WTC11 (cell line): ENCODE results near the gene WASF3. TPM values are rescaled to one million over a fixed set of nuclear protein-coding genes. Genes with fewer than 3 reads are reported as not detected.

Source experiments
- ATAC-seq: fragments of 200-7000 bp; cut with Tn5 transposase; 2 replicates; pipeline ENCODE4 v1.10.0; 2021; ENCODE audit warnings: mild to moderate bottlenecking, moderate library complexity
- CTCF ChIA-PET: fragments of 300-600 bp; sonication (Branson Sonifier 250); formaldehyde crosslinking; loops from one replicate; lab custom pipeline; 2021; ENCODE audit warnings: antibody characterized with exemption; lab: Charles Lee
- POLR2A ChIA-PET: fragments of 350-600 bp; sonication (Branson Sonifier 250); formaldehyde crosslinking; loops from one replicate; lab custom pipeline; 2021; ENCODE audit warnings: antibody characterized with exemption; lab: Charles Lee
- DNase-seq: peaks from one replicate; pipeline ENCODE4 v3.0.0; 2021; ENCODE audit warnings: low spot score
- H3K27ac Mint-ChIP-seq: 2 replicates; pipeline ENCODE4 v1.8.0; 2021; ENCODE audit warnings: mixed read lengths
- H3K27me3 Mint-ChIP-seq: 2 replicates; pipeline ENCODE4 v1.8.0; 2021; ENCODE audit warnings: low read depth, mild to moderate bottlenecking, moderate library complexity, mixed read lengths
- H3K36me3 Mint-ChIP-seq: 2 replicates; pipeline ENCODE4 v1.8.0; 2021; ENCODE audit warnings: mixed read lengths
- H3K4me1 Mint-ChIP-seq: 2 replicates; pipeline ENCODE4 v1.8.0; 2022; ENCODE audit warnings: mixed read lengths
- H3K4me3 Mint-ChIP-seq: 2 replicates; pipeline ENCODE4 v1.8.0; 2021; ENCODE audit warnings: mild to moderate bottlenecking, moderate library complexity, mixed read lengths
- H3K9me3 Mint-ChIP-seq: 2 replicates; pipeline ENCODE4 v1.8.0; 2021; ENCODE audit warnings: mixed read lengths
- CBFB ChIP-seq: sonication (generic); formaldehyde crosslinking; IDR thresholded peaks from 2 replicates; pipeline ENCODE4 v1.8.1; 2022; ENCODE audit warnings: mild to moderate bottlenecking, low read depth, missing genetic modification reagents
- JAZF1 ChIP-seq: fragments of 250-450 bp; sonication (Bioruptor Pico); IDR thresholded peaks from 2 replicates; pipeline ENCODE4 v1.9.0; 2021; ENCODE audit warnings: moderate library complexity, mild to moderate bottlenecking, inconsistent platforms
- JUN ChIP-seq: sonication (generic); formaldehyde crosslinking; IDR thresholded peaks from 2 replicates; pipeline ENCODE4 v1.8.0; 2023; ENCODE audit warnings: mild to moderate bottlenecking, missing genetic modification reagents
- NFE2L1 ChIP-seq: sonication (generic); formaldehyde crosslinking; IDR thresholded peaks from 2 replicates; pipeline ENCODE4 v1.8.1; 2023; ENCODE audit warnings: missing genetic modification reagents
- NFYB ChIP-seq: sonication (generic); formaldehyde crosslinking; conservative IDR thresholded peaks from 2 replicates; pipeline ENCODE4 v1.8.0; 2022; ENCODE audit warnings: low read depth, missing genetic modification reagents
- TCF7 ChIP-seq: sonication (generic); formaldehyde crosslinking; IDR thresholded peaks from 2 replicates; pipeline ENCODE4 v1.8.0; 2022; ENCODE audit warnings: mild to moderate bottlenecking, low read depth, missing genetic modification reagents, moderate library complexity
- TEAD4 ChIP-seq: sonication (generic); formaldehyde crosslinking; IDR thresholded peaks from 2 replicates; pipeline ENCODE4 v1.8.0; 2022; ENCODE audit warnings: mild to moderate bottlenecking, missing genetic modification reagents
- ZNF138 ChIP-seq: sonication (generic); formaldehyde crosslinking; conservative IDR thresholded peaks from 2 replicates; pipeline ENCODE4 v1.8.1; 2022; ENCODE audit warnings: mild to moderate bottlenecking, moderate library complexity, missing genetic modification reagents
- ZNF263 ChIP-seq: sonication (generic); formaldehyde crosslinking; IDR thresholded peaks from 2 replicates; pipeline ENCODE4 v1.8.1; 2022; ENCODE audit warnings: low read depth, mild to moderate bottlenecking, moderate library complexity, missing genetic modification reagents
- total RNA-seq: library from RNA; stranded (reverse); gene quantifications from 3 replicates; pipeline ENCODE4 v1.2.3, GENCODE V29; 2021
- TF ChIP-seq, protein P1 (sequence below): sonication (generic); formaldehyde crosslinking; IDR thresholded peaks from 2 replicates; pipeline ENCODE4 v1.8.1; 2023; ENCODE audit warnings: mild to moderate bottlenecking, missing genetic modification reagents, borderline replicate concordance
- TF ChIP-seq, protein P2 (sequence below): sonication (generic); formaldehyde crosslinking; IDR thresholded peaks from 2 replicates; pipeline ENCODE4 v1.8.1; 2022; ENCODE audit warnings: mild to moderate bottlenecking, moderate library complexity, missing genetic modification reagents
- TF ChIP-seq, protein P3 (sequence below): sonication (generic); formaldehyde crosslinking; IDR thresholded peaks from 2 replicates; pipeline ENCODE4 v1.8.0; 2022; ENCODE audit warnings: mild to moderate bottlenecking, missing genetic modification reagents
- TF ChIP-seq, protein P4 (sequence below): fragments of 250-450 bp; sonication (Bioruptor Pico); IDR thresholded peaks from 2 replicates; pipeline ENCODE4 v1.9.0; 2021; ENCODE audit warnings: mild to moderate bottlenecking, borderline replicate concordance
- TF ChIP-seq, protein P5 (sequence below): sonication (generic); formaldehyde crosslinking; IDR thresholded peaks from 2 replicates; pipeline ENCODE4 v1.8.1; 2023; ENCODE audit warnings: mild to moderate bottlenecking, missing genetic modification reagents
- TF ChIP-seq, protein P6 (sequence below): sonication (generic); formaldehyde crosslinking; IDR thresholded peaks from 2 replicates; pipeline ENCODE4 v1.8.0; 2023; ENCODE audit warnings: mild to moderate bottlenecking, missing genetic modification reagents
- TF ChIP-seq, protein P7 (sequence below): sonication (generic); formaldehyde crosslinking; IDR thresholded peaks from 2 replicates; pipeline ENCODE4 v1.8.1; 2023; ENCODE audit warnings: mild to moderate bottlenecking, moderate library complexity, missing genetic modification reagents
- TF ChIP-seq, protein P8 (sequence below): fragments of 250-450 bp; sonication (Bioruptor Pico); IDR thresholded peaks from 2 replicates; pipeline ENCODE4 v1.9.0; 2021; ENCODE audit warnings: mild to moderate bottlenecking

The WASF3 gene
- total RNA-seq, 1 experiment from 2014 or later: 26.8 TPM

DNA sequence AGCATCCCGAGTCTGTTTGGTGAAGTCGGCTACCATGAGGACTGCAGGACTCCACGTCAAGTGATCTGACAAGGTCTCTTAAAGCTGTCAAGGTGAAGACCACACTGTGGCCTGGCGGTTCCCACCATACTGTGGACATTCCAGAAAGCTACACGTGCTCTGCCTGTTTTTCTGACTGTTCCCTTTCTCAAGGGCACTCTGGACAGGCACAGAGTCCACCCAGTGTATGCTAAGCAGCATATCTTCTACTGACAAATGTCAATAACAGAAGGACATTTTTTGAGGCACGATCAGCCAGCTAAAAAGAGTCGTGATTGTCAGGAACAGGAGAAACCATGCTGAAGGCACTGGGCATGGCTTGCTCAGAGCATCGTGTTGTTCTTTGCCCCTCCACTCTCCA lies 12.8 kb upstream of the WASF3 start (continued):
- TF ChIP-seq, protein P1, sequence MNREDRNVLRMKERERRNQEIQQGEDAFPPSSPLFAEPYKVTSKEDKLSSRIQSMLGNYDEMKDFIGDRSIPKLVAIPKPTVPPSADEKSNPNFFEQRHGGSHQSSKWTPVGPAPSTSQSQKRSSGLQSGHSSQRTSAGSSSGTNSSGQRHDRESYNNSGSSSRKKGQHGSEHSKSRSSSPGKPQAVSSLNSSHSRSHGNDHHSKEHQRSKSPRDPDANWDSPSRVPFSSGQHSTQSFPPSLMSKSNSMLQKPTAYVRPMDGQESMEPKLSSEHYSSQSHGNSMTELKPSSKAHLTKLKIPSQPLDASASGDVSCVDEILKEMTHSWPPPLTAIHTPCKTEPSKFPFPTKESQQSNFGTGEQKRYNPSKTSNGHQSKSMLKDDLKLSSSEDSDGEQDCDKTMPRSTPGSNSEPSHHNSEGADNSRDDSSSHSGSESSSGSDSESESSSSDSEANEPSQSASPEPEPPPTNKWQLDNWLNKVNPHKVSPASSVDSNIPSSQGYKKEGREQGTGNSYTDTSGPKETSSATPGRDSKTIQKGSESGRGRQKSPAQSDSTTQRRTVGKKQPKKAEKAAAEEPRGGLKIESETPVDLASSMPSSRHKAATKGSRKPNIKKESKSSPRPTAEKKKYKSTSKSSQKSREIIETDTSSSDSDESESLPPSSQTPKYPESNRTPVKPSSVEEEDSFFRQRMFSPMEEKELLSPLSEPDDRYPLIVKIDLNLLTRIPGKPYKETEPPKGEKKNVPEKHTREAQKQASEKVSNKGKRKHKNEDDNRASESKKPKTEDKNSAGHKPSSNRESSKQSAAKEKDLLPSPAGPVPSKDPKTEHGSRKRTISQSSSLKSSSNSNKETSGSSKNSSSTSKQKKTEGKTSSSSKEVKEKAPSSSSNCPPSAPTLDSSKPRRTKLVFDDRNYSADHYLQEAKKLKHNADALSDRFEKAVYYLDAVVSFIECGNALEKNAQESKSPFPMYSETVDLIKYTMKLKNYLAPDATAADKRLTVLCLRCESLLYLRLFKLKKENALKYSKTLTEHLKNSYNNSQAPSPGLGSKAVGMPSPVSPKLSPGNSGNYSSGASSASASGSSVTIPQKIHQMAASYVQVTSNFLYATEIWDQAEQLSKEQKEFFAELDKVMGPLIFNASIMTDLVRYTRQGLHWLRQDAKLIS (CRISPR knock-in tag): no peak
- TF ChIP-seq ZNF138: no peak
- TF ChIP-seq, protein P2, sequence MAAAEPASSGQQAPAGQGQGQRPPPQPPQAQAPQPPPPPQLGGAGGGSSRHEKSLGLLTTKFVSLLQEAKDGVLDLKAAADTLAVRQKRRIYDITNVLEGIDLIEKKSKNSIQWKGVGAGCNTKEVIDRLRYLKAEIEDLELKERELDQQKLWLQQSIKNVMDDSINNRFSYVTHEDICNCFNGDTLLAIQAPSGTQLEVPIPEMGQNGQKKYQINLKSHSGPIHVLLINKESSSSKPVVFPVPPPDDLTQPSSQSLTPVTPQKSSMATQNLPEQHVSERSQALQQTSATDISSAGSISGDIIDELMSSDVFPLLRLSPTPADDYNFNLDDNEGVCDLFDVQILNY: no peak
- TF ChIP-seq, protein P3, sequence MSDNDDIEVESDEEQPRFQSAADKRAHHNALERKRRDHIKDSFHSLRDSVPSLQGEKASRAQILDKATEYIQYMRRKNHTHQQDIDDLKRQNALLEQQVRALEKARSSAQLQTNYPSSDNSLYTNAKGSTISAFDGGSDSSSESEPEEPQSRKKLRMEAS (CRISPR knock-in tag): no peak
- TF ChIP-seq, protein P4, sequence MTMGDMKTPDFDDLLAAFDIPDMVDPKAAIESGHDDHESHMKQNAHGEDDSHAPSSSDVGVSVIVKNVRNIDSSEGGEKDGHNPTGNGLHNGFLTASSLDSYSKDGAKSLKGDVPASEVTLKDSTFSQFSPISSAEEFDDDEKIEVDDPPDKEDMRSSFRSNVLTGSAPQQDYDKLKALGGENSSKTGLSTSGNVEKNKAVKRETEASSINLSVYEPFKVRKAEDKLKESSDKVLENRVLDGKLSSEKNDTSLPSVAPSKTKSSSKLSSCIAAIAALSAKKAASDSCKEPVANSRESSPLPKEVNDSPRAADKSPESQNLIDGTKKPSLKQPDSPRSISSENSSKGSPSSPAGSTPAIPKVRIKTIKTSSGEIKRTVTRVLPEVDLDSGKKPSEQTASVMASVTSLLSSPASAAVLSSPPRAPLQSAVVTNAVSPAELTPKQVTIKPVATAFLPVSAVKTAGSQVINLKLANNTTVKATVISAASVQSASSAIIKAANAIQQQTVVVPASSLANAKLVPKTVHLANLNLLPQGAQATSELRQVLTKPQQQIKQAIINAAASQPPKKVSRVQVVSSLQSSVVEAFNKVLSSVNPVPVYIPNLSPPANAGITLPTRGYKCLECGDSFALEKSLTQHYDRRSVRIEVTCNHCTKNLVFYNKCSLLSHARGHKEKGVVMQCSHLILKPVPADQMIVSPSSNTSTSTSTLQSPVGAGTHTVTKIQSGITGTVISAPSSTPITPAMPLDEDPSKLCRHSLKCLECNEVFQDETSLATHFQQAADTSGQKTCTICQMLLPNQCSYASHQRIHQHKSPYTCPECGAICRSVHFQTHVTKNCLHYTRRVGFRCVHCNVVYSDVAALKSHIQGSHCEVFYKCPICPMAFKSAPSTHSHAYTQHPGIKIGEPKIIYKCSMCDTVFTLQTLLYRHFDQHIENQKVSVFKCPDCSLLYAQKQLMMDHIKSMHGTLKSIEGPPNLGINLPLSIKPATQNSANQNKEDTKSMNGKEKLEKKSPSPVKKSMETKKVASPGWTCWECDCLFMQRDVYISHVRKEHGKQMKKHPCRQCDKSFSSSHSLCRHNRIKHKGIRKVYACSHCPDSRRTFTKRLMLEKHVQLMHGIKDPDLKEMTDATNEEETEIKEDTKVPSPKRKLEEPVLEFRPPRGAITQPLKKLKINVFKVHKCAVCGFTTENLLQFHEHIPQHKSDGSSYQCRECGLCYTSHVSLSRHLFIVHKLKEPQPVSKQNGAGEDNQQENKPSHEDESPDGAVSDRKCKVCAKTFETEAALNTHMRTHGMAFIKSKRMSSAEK: no peak
- TF ChIP-seq, protein P5, sequence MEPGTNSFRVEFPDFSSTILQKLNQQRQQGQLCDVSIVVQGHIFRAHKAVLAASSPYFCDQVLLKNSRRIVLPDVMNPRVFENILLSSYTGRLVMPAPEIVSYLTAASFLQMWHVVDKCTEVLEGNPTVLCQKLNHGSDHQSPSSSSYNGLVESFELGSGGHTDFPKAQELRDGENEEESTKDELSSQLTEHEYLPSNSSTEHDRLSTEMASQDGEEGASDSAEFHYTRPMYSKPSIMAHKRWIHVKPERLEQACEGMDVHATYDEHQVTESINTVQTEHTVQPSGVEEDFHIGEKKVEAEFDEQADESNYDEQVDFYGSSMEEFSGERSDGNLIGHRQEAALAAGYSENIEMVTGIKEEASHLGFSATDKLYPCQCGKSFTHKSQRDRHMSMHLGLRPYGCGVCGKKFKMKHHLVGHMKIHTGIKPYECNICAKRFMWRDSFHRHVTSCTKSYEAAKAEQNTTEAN (CRISPR knock-in tag): no peak
- TF ChIP-seq, protein P6, sequence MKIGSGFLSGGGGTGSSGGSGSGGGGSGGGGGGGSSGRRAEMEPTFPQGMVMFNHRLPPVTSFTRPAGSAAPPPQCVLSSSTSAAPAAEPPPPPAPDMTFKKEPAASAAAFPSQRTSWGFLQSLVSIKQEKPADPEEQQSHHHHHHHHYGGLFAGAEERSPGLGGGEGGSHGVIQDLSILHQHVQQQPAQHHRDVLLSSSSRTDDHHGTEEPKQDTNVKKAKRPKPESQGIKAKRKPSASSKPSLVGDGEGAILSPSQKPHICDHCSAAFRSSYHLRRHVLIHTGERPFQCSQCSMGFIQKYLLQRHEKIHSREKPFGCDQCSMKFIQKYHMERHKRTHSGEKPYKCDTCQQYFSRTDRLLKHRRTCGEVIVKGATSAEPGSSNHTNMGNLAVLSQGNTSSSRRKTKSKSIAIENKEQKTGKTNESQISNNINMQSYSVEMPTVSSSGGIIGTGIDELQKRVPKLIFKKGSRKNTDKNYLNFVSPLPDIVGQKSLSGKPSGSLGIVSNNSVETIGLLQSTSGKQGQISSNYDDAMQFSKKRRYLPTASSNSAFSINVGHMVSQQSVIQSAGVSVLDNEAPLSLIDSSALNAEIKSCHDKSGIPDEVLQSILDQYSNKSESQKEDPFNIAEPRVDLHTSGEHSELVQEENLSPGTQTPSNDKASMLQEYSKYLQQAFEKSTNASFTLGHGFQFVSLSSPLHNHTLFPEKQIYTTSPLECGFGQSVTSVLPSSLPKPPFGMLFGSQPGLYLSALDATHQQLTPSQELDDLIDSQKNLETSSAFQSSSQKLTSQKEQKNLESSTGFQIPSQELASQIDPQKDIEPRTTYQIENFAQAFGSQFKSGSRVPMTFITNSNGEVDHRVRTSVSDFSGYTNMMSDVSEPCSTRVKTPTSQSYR (CRISPR knock-in tag): no peak
- no peak for TF ChIP-seq JUN (CRISPR knock-in tag)
- no peak for TF ChIP-seq NFYB (CRISPR knock-in tag)
- TF ChIP-seq TCF7 (CRISPR knock-in tag): no peak
- no peak for TF ChIP-seq NFE2L1

DNA sequence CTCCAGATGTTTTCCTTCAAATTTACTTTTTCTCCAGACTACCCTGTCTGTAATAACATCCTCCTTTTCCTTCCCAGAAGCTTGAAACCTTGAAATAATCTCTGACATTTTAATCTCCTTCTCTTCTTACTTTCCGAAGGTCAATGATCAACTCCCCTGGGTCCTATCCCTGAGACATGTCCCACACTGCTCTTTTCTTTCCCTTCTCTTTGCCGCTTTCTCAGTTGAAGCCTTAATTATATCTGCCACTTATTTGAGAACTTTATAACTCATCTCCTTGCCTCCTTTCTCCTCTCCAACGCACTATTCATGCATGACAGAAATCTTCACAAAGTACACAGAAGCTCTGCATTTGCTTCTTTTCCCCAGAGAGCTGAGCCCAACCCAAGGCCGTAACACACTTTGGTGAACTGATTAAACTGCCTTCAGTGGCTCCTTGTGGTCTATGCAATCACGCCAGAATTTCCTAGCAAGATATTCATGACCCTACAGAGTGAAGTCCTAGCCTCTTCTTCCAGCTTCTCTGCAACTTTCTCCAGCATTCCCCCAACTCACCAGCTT lies 9.2 kb upstream of the WASF3 start:
- POLR2A ChIA-PET: interaction anchor here (0.7 kb wide), 1 partner anchor 14 kb away, joined by 4 read pairs; no protein-coding TSS in a partner anchor
- Mint-ChIP-seq H3K4me1 (no peaks in the 10 kb centered on the region), H3K9me3 (no peaks in the 10 kb centered on the region), H3K27me3 (0 out of 2 replicates have a peak, but pooled peaks cover 3% of the 10 kb centered on the region), H3K4me3 (no peak overlapping the region), H3K27ac (no peak overlapping the region), H3K36me3 (no peaks in the 10 kb centered on the region)
- CTCF ChIA-PET: interaction anchor here (1.2 kb wide), 1 partner anchor 150 kb away, joined by 7 read pairs; no protein-coding TSS in a partner anchor
- ATAC-seq: no peak
- no peak for DNase-seq
- TF ChIP-seq JAZF1: no peak
- no peak for TF ChIP-seq CBFB (CRISPR knock-in tag)
- TF ChIP-seq, protein P7, sequence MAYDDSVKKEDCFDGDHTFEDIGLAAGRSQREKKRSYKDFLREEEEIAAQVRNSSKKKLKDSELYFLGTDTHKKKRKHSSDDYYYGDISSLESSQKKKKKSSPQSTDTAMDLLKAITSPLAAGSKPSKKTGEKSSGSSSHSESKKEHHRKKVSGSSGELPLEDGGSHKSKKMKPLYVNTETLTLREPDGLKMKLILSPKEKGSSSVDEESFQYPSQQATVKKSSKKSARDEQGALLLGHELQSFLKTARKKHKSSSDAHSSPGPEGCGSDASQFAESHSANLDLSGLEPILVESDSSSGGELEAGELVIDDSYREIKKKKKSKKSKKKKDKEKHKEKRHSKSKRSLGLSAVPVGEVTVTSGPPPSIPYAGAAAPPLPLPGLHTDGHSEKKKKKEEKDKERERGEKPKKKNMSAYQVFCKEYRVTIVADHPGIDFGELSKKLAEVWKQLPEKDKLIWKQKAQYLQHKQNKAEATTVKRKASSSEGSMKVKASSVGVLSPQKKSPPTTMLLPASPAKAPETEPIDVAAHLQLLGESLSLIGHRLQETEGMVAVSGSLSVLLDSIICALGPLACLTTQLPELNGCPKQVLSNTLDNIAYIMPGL (CRISPR knock-in tag): no peak
- no peak for TF ChIP-seq TEAD4 (CRISPR knock-in tag)
- TF ChIP-seq ZNF263 (CRISPR knock-in tag): no peak
- TF ChIP-seq, protein P8, sequence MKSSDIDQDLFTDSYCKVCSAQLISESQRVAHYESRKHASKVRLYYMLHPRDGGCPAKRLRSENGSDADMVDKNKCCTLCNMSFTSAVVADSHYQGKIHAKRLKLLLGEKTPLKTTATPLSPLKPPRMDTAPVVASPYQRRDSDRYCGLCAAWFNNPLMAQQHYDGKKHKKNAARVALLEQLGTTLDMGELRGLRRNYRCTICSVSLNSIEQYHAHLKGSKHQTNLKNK (CRISPR knock-in tag): no peak
